Naive thymus-derived CD8-positive, alpha-beta T cell (primary cell): ENCODE measurements around the gene NEDD4L. TPM values are rescaled to one million over a fixed set of nuclear protein-coding genes. Genes with fewer than 3 reads are reported as not detected.

ENCODE experiments used
- ATAC-seq, 2 donors: fragments of 150-1000 bp; cut with Tn5 transposase in 1 of 2; sonication (Bioruptor Pico), chemical (Tn5 transposase) in 1 of 2; 1 replicate in 1 of 2; 2 replicates in 1 of 2; pipeline ENCODE4 v1.10.0; 2021; ENCODE audit warnings: mild to moderate bottlenecking in 2 of 2, moderate library complexity in 2 of 2
- POLR2A ChIA-PET: fragments of 350-600 bp; sonication (Branson Sonifier 250); formaldehyde crosslinking; loops from one replicate; lab custom pipeline; 2021; ENCODE audit warnings: antibody characterized with exemption; lab: Charles Lee
- DNase-seq, 10 donors: peaks; one replicate each; pipeline versions ENCODE4 v3.0.0 to v3.0.0-alpha.2; 2020 to 2022
- H3K27ac Mint-ChIP-seq, 10 donors: one replicate each; pipeline ENCODE4 v1.8.0; 2020 to 2022; ENCODE audit warnings: mild to moderate bottlenecking in 10 of 10, mixed read lengths in 10 of 10, moderate library complexity in 4 of 10, inconsistent platforms in 1 of 10
- H3K27me3 Mint-ChIP-seq, 5 donors: one replicate each; pipeline ENCODE4 v1.8.0; 2021 to 2022; ENCODE audit warnings: mixed read lengths in 5 of 5
- H3K36me3 Mint-ChIP-seq, 3 donors: one replicate each; pipeline ENCODE4 v1.8.0; 2020 to 2022; ENCODE audit warnings: mixed read lengths in 3 of 3, mild to moderate bottlenecking in 2 of 3, inconsistent platforms in 1 of 3
- H3K4me1 Mint-ChIP-seq, 4 donors: one replicate each; pipeline ENCODE4 v1.8.0; 2021 to 2022; ENCODE audit warnings: mixed read lengths in 4 of 4
- H3K4me3 Mint-ChIP-seq, 10 donors: one replicate each; pipeline ENCODE4 v1.8.0; 2020 to 2022; ENCODE audit warnings: mild to moderate bottlenecking in 10 of 10, mixed read lengths in 10 of 10, moderate library complexity in 6 of 10, inconsistent platforms in 1 of 10
- H3K9me3 Mint-ChIP-seq, 9 donors: one replicate each; pipeline ENCODE4 v1.8.0; 2020 to 2022; ENCODE audit warnings: mixed read lengths in 9 of 9, mild to moderate bottlenecking in 3 of 9, inconsistent platforms in 1 of 9, moderate library complexity in 1 of 9
- polyA plus RNA-seq, 3 donors: library from polyadenylated mRNA; unstranded; fragments of 300-500 nt; fragmentation: Illumina TruSeq; gene quantifications; one replicate each; pipeline ENCODE4 v1.2.3, GENCODE V29; 2021
- total RNA-seq, 8 experiments: library from RNA in 2 of 8; stranded (reverse) in 2 of 8; gene quantifications; one replicate each; pipeline ENCODE4 v1.2.3 and lab custom pipeline; 2021 to 2026

The NEDD4L gene
- total and polyA plus RNA-seq, 5 experiments from 2014 or later: 1.5 to 6.5 (median 3.5) TPM

GRCh38 chr18:58093311-58093803 lies 49.3 kb downstream of the NEDD4L start:
- H3K27me3 Mint-ChIP-seq: peaks cover 0 to 3% (median 0%) of the 10 kb centered on the region in 5 donors
- no peak overlapping the region for H3K4me3 Mint-ChIP-seq
- DNase-seq: no peak
- peaks cover 0 to 10% (median 2%) of the 10 kb centered on the region in 4 donors for H3K4me1 Mint-ChIP-seq
- H3K27ac Mint-ChIP-seq: no peak overlapping the region
- no peaks in the 10 kb centered on the region for H3K9me3 Mint-ChIP-seq
- H3K36me3 Mint-ChIP-seq: peaks cover 0 to 2% (median 0%) of the 10 kb centered on the region in 3 donors
- ATAC-seq: no peak
- POLR2A ChIA-PET: no interaction called here

GRCh38 chr18:58095222-58095621 lies 51.2 kb downstream of the NEDD4L start:
- H3K9me3 Mint-ChIP-seq: no peaks in the 10 kb centered on the region
- ATAC-seq: no peak
- POLR2A ChIA-PET: no interaction called here

GRCh38 chr18:58095655-58096054 lies 51.6 kb downstream of the NEDD4L start:
- POLR2A ChIA-PET: no interaction called here
- ATAC-seq: no peak
- H3K27ac Mint-ChIP-seq: no peak overlapping the region
- H3K27me3 Mint-ChIP-seq: peaks cover 0 to 3% (median 0%) of the 10 kb centered on the region in 5 donors
- peaks cover 0 to 10% (median 2%) of the 10 kb centered on the region in 4 donors for H3K4me1 Mint-ChIP-seq
- peaks cover 0 to 2% (median 0%) of the 10 kb centered on the region in 3 donors for H3K36me3 Mint-ChIP-seq
- DNase-seq: no peak
- no peaks in the 10 kb centered on the region for H3K9me3 Mint-ChIP-seq
- H3K4me3 Mint-ChIP-seq: no peak overlapping the region

More at GRCh38 chr18:58095222-58095621, 51.2 kb downstream of the NEDD4L start:
- Mint-ChIP-seq H3K4me3 (peak overlapping the region in 1 of 10 donors; percentile 32), H3K27ac (no peak overlapping the region), H3K4me1 (peaks cover 0 to 10% (median 2%) of the 10 kb centered on the region in 4 donors), H3K27me3 (peaks cover 0 to 3% (median 0%) of the 10 kb centered on the region in 5 donors), H3K36me3 (peaks cover 0 to 2% (median 0%) of the 10 kb centered on the region in 3 donors)
- no peak for DNase-seq

GRCh38 chr18:58096658-58097057 lies 52.6 kb downstream of the NEDD4L start:
- peaks cover 0 to 2% (median 0%) of the 10 kb centered on the region in 3 donors for H3K36me3 Mint-ChIP-seq
- no peak for DNase-seq
- no peaks in the 10 kb centered on the region for H3K9me3 Mint-ChIP-seq
- H3K4me3 Mint-ChIP-seq: no peak overlapping the region
- H3K27ac Mint-ChIP-seq: no peak overlapping the region
- POLR2A ChIA-PET: no interaction called here
- H3K27me3 Mint-ChIP-seq: peaks cover 0 to 3% (median 0%) of the 10 kb centered on the region in 5 donors
- ATAC-seq: no peak
- peaks cover 0 to 3% (median 0%) of the 10 kb centered on the region in 4 donors for H3K4me1 Mint-ChIP-seq

GRCh38 chr18:58097121-58097906 lies 53.3 kb downstream of the NEDD4L start:
- no peak for DNase-seq
- H3K4me3 Mint-ChIP-seq: no peak overlapping the region
- H3K27ac Mint-ChIP-seq: peak overlapping the region in 1 of 10 donors; percentile 80
- no peaks in the 10 kb centered on the region for H3K4me1 Mint-ChIP-seq
- no peaks in the 10 kb centered on the region for H3K9me3 Mint-ChIP-seq
- POLR2A ChIA-PET: no interaction called here
- ATAC-seq: no peak
- peaks cover 0 to 2% (median 0%) of the 10 kb centered on the region in 3 donors for H3K36me3 Mint-ChIP-seq
- H3K27me3 Mint-ChIP-seq: peaks cover 0 to 3% (median 0%) of the 10 kb centered on the region in 5 donors

- peaks cover 0 to 3% (median 0%) of the 10 kb centered on the region in 5 donors for H3K27me3 Mint-ChIP-seq
- no peaks in the 10 kb centered on the region for H3K9me3 Mint-ChIP-seq
- H3K36me3 Mint-ChIP-seq: peaks cover 0 to 2% (median 0%) of the 10 kb centered on the region in 3 donors
- no peaks in the 10 kb centered on the region for H3K4me1 Mint-ChIP-seq
- H3K4me3 Mint-ChIP-seq: no peak overlapping the region
- DNase-seq (no peak), ATAC-seq (no peak)
- POLR2A ChIA-PET: no interaction called here
- peak overlapping the region in 1 of 10 donors; percentile 80 for H3K27ac Mint-ChIP-seq
Measured at GRCh38 chr18:58097907-58098166, 53.8 kb downstream of the NEDD4L start.

GRCh38 chr18:58098706-58099105 lies 54.7 kb downstream of the NEDD4L start:
- Mint-ChIP-seq H3K9me3 (no peaks in the 10 kb centered on the region), H3K27me3 (peaks cover 0 to 7% (median 3%) of the 10 kb centered on the region in 5 donors), H3K36me3 (peaks cover 0 to 2% (median 0%) of the 10 kb centered on the region in 3 donors), H3K4me3 (no peak overlapping the region), H3K27ac (no peak overlapping the region), H3K4me1 (peaks cover 0 to 5% (median 0%) of the 10 kb centered on the region in 4 donors)
- ATAC-seq: no peak
- DNase-seq: no peak
- POLR2A ChIA-PET: no interaction called here

GRCh38 chr18:58100154-58100553 lies 56.1 kb downstream of the NEDD4L start:
- Mint-ChIP-seq H3K9me3 (no peaks in the 10 kb centered on the region), H3K4me3 (no peak overlapping the region), H3K4me1 (peaks cover 0 to 12% (median 5%) of the 10 kb centered on the region in 4 donors), H3K36me3 (no peaks in the 10 kb centered on the region), H3K27ac (no peak overlapping the region), H3K27me3 (peaks cover 2 to 21% (median 4%) of the 10 kb centered on the region in 5 donors)
- POLR2A ChIA-PET: no interaction called here
- ATAC-seq (no peak), DNase-seq (no peak)

GRCh38 chr18:58101291-58101794 lies 57.3 kb downstream of the NEDD4L start:
- H3K27ac Mint-ChIP-seq: no peak overlapping the region
- ATAC-seq: no peak
- POLR2A ChIA-PET: no interaction called here

GRCh38 chr18:58102018-58102417 lies 58.0 kb downstream of the NEDD4L start:
- H3K36me3 Mint-ChIP-seq: no peaks in the 10 kb centered on the region
- POLR2A ChIA-PET: no interaction called here
- ATAC-seq (no peak), DNase-seq (no peak)
- H3K27ac Mint-ChIP-seq: no peak overlapping the region
- no peak overlapping the region for H3K4me3 Mint-ChIP-seq
- peaks cover 0 to 12% (median 5%) of the 10 kb centered on the region in 4 donors for H3K4me1 Mint-ChIP-seq
- H3K27me3 Mint-ChIP-seq: peaks cover 2 to 21% (median 4%) of the 10 kb centered on the region in 5 donors
- H3K9me3 Mint-ChIP-seq: no peaks in the 10 kb centered on the region

More at GRCh38 chr18:58101291-58101794, 57.3 kb downstream of the NEDD4L start:
- no peak for DNase-seq
- Mint-ChIP-seq H3K36me3 (no peaks in the 10 kb centered on the region), H3K9me3 (no peaks in the 10 kb centered on the region), H3K27me3 (peaks cover 2 to 21% (median 4%) of the 10 kb centered on the region in 5 donors), H3K4me1 (peaks cover 0 to 12% (median 5%) of the 10 kb centered on the region in 4 donors), H3K4me3 (no peak overlapping the region)

- peaks cover 2 to 21% (median 4%) of the 10 kb centered on the region in 5 donors for H3K27me3 Mint-ChIP-seq
- no peak overlapping the region for H3K4me3 Mint-ChIP-seq
- H3K4me1 Mint-ChIP-seq: peaks cover 0 to 12% (median 5%) of the 10 kb centered on the region in 4 donors
- ATAC-seq (no peak), DNase-seq (no peak)
- no peaks in the 10 kb centered on the region for H3K9me3 Mint-ChIP-seq
- H3K36me3 Mint-ChIP-seq: no peaks in the 10 kb centered on the region
- H3K27ac Mint-ChIP-seq: no peak overlapping the region
- POLR2A ChIA-PET: no interaction called here
Measured at GRCh38 chr18:58102875-58103274, 58.8 kb downstream of the NEDD4L start.

- Mint-ChIP-seq H3K4me3 (no peak overlapping the region), H3K27ac (no peak overlapping the region)
- POLR2A ChIA-PET: no interaction called here
Measured at GRCh38 chr18:58103339-58103985, 59.4 kb downstream of the NEDD4L start.

GRCh38 chr18:58104096-58104495 lies 60.1 kb downstream of the NEDD4L start:
- H3K27me3 Mint-ChIP-seq: peaks cover 2 to 21% (median 5%) of the 10 kb centered on the region in 5 donors
- H3K4me3 Mint-ChIP-seq: no peak overlapping the region
- no peak for DNase-seq
- no peaks in the 10 kb centered on the region for H3K36me3 Mint-ChIP-seq
- no peaks in the 10 kb centered on the region for H3K9me3 Mint-ChIP-seq
- no peak overlapping the region for H3K27ac Mint-ChIP-seq
- no peak for ATAC-seq
- POLR2A ChIA-PET: no interaction called here
- peaks cover 0 to 12% (median 5%) of the 10 kb centered on the region in 4 donors for H3K4me1 Mint-ChIP-seq

More at GRCh38 chr18:58103339-58103985, 59.4 kb downstream of the NEDD4L start:
- H3K4me1 Mint-ChIP-seq: peaks cover 0 to 12% (median 5%) of the 10 kb centered on the region in 4 donors
- DNase-seq (no peak), ATAC-seq (no peak)
- no peaks in the 10 kb centered on the region for H3K36me3 Mint-ChIP-seq
- H3K27me3 Mint-ChIP-seq: peaks cover 2 to 21% (median 4%) of the 10 kb centered on the region in 5 donors
- no peaks in the 10 kb centered on the region for H3K9me3 Mint-ChIP-seq
